ENCODE results near the gene CSNK1G1. TPM values are rescaled to one million over a fixed set of nuclear protein-coding genes. Genes with fewer than 3 reads are reported as not detected.
A peak's percentile ranks its signal among the peaks of the same experiment; 100 is the strongest.

The CSNK1G1 gene
- total and polyA plus RNA-seq, 2 of the 4 experiments (the other 2 are of a cell fraction), result 7.4 to 29.4 TPM

DNA sequence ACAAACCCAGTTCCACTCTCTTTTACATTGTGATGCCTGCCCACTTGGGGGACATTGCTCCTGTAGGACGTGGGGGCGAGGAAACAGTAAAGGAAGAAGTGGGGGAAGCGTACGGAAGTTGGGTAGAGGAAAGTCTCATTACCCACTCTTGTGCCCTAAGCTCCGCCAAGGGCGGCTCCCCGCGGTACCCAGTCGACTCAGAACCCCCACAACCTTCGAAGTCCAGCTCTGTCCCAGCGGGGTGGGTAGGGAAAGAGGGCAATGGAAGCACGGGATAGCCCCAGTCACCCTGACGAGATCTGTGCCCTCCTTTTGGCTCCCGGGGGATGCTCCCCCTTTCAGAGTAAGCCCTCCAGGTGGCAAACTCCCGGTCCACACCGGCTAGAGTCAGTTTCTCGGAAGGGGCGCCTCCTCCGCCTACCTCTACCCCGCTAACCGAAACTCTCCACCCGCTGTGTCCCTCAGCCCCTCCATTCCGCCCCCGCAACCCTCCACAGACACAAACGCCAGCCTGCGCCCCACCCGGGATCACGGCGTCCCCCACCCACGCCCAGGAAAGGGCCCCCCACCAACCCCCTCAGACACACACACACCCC is 527 bp downstream of the CSNK1G1 start:
- peak; percentile 24 for ATAC-seq (ENCODE audit: low read depth)
- H4K5ac ChIP-seq (ENCODE audit: low read depth, low read length), result peak overlapping the region; percentile 81
- H4K20me1 ChIP-seq (ENCODE audit: insufficient read depth, low read length), result no peaks in the 10 kb centered on the region; the same call in 1 of the 2 replicates
- peaks cover 2% of the 10 kb centered on the region; the same call in 1 of the 2 replicates for H3K4me1 ChIP-seq (ENCODE audit: control insufficient read depth, insufficient read depth, low read length)
- H4K91ac ChIP-seq (ENCODE audit: insufficient read depth, low read depth, low read length), result peak overlapping the region; percentile 80
- H3K9ac ChIP-seq (ENCODE audit: low read depth, low read length), result peak overlapping the region; percentile 93
- H3K23ac ChIP-seq (ENCODE audit: low read depth, low read length), result peak overlapping the region; percentile 93
- H3K4me3 ChIP-seq (ENCODE audit: insufficient read depth, low read depth, low read length), result peak overlapping the region; percentile 62
- no peaks in the 10 kb centered on the region for H3K9me1 ChIP-seq (ENCODE audit: insufficient read depth, low read length)
- peak overlapping the region in 1 of 2 experiments; percentile 77; a peak in 2 of 4 replicates for H4K8ac ChIP-seq (ENCODE audit: low read depth in 2 of 2, low read length in 2 of 2)
- H3K79me1 ChIP-seq (ENCODE audit: low read depth in 1 of 2, low read length in 2 of 2), result peaks cover 0 to 24% of the 10 kb centered on the region in 2 experiments; a peak in 2 of 4 replicates
- H2BK20ac ChIP-seq (ENCODE audit: low read depth, low read length), result no peak overlapping the region
- dilution Hi-C loops (cut with HindIII; ENCODE audit: low sequenced_read_pairs, unreplicated experiment), result no loop called here
- peak overlapping the region; percentile 74 for H3K14ac ChIP-seq (replicated peaks; ENCODE audit: low read depth, low read length)
- in situ Hi-C loops (cut with MboI; ENCODE audit: low sequenced_read_pairs), result no loop called here
- peak overlapping the region; percentile 60 for H3K18ac ChIP-seq (ENCODE audit: low read depth, low read length)
- no peak overlapping the region for H2BK15ac ChIP-seq (ENCODE audit: low read depth, low read length)
- POLR2A ChIA-PET (ENCODE audit: unreplicated experiment), result interaction anchor here (1.0 kb wide), 1 partner anchor 10 kb away, joined by 3 read pairs; no protein-coding TSS in a partner anchor
- 0% methylated on average over 7 of the region's 30 CpGs; no CpG with 5 or more reads in 1 of the 2 experiments for WGBS, 2 experiments (ENCODE audit: extremely low coverage in 2 of 2, insufficient read length in 1 of 2)
- peak overlapping the region; percentile 94 for H2AFZ ChIP-seq (replicated peaks; ENCODE audit: low read length, poor library complexity)
- peak overlapping the region; percentile 87 for H2AK5ac ChIP-seq (ENCODE audit: low read depth, low read length)
- DNase-seq, result no peak
- no peaks in the 10 kb centered on the region for H3K36me3 ChIP-seq (ENCODE audit: control insufficient read depth, insufficient read depth, low read length)
- H3K56ac ChIP-seq (ENCODE audit: extremely low read depth, insufficient read depth, low read length), result 0 out of 2 replicates have a peak overlapping the region, but pooled peaks have one; percentile 27
- TF ChIP-seq, protein P1, sequence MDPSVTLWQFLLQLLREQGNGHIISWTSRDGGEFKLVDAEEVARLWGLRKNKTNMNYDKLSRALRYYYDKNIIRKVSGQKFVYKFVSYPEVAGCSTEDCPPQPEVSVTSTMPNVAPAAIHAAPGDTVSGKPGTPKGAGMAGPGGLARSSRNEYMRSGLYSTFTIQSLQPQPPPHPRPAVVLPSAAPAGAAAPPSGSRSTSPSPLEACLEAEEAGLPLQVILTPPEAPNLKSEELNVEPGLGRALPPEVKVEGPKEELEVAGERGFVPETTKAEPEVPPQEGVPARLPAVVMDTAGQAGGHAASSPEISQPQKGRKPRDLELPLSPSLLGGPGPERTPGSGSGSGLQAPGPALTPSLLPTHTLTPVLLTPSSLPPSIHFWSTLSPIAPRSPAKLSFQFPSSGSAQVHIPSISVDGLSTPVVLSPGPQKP (IDR thresholded peaks at IDR 0.05; ENCODE audit: borderline replicate concordance, low read depth, low read length), result no peak
- no peak for TF ChIP-seq RCOR1 (IDR thresholded peaks at IDR 0.05; ENCODE audit: insufficient replicate concordance, low read length)
- no peak for TF ChIP-seq CHD1 (IDR thresholded peaks at IDR 0.05; ENCODE audit: low read depth, low read length)
- no peak for TF ChIP-seq RFX5 (IDR thresholded peaks at IDR 0.05; ENCODE audit: low read depth, low read length)
- TF ChIP-seq RAD21 (IDR thresholded peaks at IDR 0.05; ENCODE audit: low read length), result no peak
- TF ChIP-seq MAFK (IDR thresholded peaks at IDR 0.05; ENCODE audit: low read depth, low read length), result no peak
- no peak for TF ChIP-seq POLR2A (IDR thresholded peaks at IDR 0.05; ENCODE audit: low read depth, low read length)
- TF ChIP-seq, protein P2, sequence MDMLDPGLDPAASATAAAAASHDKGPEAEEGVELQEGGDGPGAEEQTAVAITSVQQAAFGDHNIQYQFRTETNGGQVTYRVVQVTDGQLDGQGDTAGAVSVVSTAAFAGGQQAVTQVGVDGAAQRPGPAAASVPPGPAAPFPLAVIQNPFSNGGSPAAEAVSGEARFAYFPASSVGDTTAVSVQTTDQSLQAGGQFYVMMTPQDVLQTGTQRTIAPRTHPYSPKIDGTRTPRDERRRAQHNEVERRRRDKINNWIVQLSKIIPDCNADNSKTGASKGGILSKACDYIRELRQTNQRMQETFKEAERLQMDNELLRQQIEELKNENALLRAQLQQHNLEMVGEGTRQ (IDR thresholded peaks at IDR 0.05; ENCODE audit: low read depth, low read length), result no peak
- H2BK120ac ChIP-seq (ENCODE audit: low read depth, low read length), result peak overlapping the region; percentile 20; the same call in 1 of the 2 replicates
- peak overlapping the region; percentile 100 for H3K4me2 ChIP-seq (ENCODE audit: low read depth, low read length)
- peak overlapping the region; percentile 76 for H2BK5ac ChIP-seq (ENCODE audit: low read depth, low read length, poor library complexity, severe bottlenecking)
- BruUV-seq (replicated peaks), result no TSS peak
- CTCF ChIA-PET, result interaction anchor here (1.0 kb wide), 1 partner anchor 162 kb away, joined by 4 read pairs; no protein-coding TSS in a partner anchor
- H3K9me3 ChIP-seq (ENCODE audit: control insufficient read depth, insufficient read depth, low read length), result no peaks in the 10 kb centered on the region
- H3K27ac ChIP-seq (ENCODE audit: insufficient read depth, low read length), result peak overlapping the region; percentile 78
- H3K27me3 ChIP-seq (ENCODE audit: control insufficient read depth, insufficient read depth, low read length), result no peaks in the 10 kb centered on the region
- intact Hi-C loops (cut with micrococcal nuclease), result no loop called here
- H2AK9ac ChIP-seq (replicated peaks; ENCODE audit: low read depth, low read length, poor library complexity), result peak overlapping the region; percentile 94
- peak overlapping the region; percentile 76 for H3K4ac ChIP-seq (ENCODE audit: low read depth, low read length)
